GM12872 (cell line): ENCODE data around the gene PJA2.

Source experiments
- TF ChIP-seq, protein P1 (sequence below): IDR thresholded peaks from 3 replicates; pipeline ENCODE4 v1.5.1; 2011; ENCODE audit warnings: low read depth, mild to moderate bottlenecking, low read length, moderate library complexity; ENCODE audit not compliant: insufficient read depth

PJA2 gene

DNA sequence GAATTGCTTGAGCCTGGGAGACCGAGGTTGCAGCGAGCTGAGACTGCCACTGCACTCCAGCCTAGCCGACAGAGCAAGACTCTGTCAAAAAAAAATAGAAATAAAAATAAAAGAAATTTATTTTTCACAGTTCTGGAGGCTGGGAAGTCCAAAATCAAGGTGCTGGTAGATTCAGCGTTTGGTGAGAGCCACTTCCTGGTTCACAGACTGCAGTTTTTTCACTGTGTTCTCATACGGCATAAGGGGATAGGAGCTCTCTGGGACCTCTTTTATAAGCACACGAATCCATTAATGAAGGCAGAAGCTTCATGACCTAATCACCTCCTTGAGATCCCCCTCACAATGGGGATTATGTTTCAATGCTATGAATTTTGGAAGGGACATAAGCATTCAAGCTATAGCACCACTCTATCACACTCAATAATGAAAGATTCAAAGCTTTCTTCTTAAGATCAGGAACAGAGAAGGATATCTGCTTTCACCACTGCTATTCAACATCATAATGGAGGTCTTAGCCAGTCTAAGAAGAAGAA is 5.3 kb downstream of the PJA2 start:
- TF ChIP-seq, protein P1, sequence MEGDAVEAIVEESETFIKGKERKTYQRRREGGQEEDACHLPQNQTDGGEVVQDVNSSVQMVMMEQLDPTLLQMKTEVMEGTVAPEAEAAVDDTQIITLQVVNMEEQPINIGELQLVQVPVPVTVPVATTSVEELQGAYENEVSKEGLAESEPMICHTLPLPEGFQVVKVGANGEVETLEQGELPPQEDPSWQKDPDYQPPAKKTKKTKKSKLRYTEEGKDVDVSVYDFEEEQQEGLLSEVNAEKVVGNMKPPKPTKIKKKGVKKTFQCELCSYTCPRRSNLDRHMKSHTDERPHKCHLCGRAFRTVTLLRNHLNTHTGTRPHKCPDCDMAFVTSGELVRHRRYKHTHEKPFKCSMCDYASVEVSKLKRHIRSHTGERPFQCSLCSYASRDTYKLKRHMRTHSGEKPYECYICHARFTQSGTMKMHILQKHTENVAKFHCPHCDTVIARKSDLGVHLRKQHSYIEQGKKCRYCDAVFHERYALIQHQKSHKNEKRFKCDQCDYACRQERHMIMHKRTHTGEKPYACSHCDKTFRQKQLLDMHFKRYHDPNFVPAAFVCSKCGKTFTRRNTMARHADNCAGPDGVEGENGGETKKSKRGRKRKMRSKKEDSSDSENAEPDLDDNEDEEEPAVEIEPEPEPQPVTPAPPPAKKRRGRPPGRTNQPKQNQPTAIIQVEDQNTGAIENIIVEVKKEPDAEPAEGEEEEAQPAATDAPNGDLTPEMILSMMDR, result no peak

DNA sequence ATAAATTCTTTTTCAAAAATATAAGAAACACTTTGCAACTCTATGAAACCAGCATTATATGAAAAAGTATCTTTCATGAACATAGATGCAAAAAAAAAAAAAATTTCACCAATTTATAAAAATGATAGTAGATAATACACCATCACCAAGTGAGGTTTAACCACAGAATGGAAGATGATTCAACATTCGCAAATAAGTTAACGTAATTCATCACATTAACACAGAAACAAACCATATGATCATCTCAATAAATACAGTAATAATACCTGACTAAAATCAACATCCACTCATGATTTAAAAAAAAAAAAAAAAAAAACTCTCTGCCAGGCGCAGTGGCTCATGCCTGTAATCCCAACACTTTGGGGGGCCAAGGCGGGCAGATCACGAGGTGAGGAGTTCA is 6.3 kb downstream of the PJA2 start:
- TF ChIP-seq, protein P1, result no peak

DNA sequence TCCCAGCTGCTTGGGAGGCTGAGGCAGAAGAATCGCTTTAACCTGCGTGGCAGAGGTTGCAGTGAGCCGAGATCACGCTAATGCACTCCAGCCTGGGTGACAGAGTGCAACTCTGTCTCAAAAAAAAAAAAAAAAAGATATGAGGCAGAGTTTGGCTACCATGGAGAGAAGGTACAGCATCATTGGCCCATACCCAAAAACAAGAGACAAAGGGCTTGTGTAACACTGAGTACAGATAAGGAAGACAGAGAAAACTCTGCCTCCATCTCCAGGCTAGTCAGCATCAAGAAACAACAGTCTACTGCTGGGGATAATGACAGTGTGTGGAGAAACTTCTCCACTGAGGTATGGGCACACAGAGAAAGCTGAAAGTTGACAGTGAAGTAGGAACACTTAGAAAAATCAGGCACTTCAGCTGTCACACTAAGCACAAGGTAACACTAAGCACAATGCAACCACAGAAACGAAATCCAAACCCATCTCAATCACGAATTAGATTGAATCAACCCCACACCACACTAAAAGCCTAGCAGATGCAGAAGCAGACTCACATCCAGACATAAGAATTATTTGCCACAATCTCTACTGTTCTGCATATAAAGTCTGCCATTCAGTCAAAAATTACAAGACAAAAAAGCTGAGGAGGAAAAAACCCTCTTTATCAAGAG is 10.5 kb downstream of the PJA2 start:
- TF ChIP-seq, protein P1, result no peak

DNA sequence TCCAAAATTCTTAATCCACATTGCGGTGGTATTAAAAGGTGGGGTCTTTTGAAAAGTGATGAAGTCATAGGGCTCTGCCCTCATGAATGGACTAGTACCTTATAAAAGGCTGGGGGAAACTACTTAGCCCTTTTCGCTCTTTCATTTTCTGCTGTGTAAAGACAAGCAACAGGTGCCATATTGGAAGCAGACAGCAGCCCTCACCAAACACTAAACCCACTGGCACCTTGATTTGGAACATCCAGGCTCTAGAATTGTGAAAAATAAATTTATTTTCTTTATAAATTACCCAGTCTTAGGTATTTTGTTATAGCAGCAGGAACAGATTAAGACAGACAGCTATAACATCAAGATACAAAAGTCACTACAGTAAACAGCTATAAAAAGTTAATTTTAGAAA is 12.8 kb downstream of the PJA2 start:
- TF ChIP-seq, protein P1, result no peak

DNA sequence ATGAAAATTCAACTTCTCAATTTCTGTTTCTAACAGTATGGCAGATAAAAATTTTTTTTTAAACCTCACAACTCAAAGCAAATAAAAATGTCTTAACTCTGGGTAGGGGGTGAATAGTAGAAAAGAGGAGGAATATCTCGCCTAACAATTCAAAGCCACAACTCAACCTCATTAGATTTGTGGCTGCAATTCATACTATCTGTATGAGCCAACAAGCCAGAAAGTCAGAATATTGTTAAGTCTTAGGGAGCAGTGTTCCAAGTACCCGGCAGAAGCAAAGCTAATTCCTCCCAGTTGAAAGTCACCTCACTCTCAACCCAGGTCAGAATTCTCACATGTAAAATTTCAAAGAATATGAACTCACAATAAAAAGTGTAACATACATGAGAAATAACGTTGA is 15.0 kb downstream of the PJA2 start:
- TF ChIP-seq, protein P1, result no peak

DNA sequence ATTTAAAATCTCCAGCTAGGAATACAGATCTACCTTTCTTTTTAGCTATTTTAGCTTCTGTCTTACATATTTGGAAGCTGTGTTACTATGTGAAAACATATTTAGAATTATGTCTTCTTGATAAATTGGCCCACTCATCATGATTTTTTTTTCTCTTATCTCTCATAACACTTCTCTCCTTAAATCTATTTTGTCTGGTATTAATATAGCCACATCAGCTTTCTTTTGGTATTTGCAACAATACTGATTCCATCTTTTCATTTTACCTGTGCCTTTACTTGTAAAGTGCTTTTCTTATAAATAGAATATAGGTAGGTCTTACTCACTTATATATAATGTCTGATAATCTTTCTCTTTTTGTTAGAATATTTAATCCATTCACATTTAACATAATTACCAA is 19.6 kb downstream of the PJA2 start:
- TF ChIP-seq, protein P1, result no peak

DNA sequence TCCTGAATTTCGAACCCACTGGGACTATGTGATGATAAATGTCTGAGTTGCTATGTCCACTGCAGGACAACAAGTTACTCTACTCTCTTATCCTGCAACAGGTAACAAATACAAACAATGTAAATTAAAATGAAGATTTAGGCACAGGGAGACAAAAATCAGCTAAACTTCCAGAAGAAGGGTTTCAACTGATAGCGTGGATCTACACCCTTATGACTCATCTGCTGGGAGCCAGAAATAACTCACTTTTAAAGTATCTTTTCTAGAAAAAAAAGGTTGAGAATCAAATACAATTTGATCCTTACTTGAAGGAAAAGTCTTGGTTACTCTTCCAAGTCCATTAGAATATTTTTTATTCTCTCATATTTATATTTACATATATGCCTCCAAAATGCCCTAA is 21.4 kb downstream of the PJA2 start:
- TF ChIP-seq, protein P1, result no peak
